ENCODE results near the gene LRRC32. TPM values are rescaled to one million over a fixed set of nuclear protein-coding genes. Genes with fewer than 3 reads are reported as not detected.

Gene LRRC32
- total RNA-seq, 2 experiments from 2014 or later: 1.8 to 2.4 TPM

DNA sequence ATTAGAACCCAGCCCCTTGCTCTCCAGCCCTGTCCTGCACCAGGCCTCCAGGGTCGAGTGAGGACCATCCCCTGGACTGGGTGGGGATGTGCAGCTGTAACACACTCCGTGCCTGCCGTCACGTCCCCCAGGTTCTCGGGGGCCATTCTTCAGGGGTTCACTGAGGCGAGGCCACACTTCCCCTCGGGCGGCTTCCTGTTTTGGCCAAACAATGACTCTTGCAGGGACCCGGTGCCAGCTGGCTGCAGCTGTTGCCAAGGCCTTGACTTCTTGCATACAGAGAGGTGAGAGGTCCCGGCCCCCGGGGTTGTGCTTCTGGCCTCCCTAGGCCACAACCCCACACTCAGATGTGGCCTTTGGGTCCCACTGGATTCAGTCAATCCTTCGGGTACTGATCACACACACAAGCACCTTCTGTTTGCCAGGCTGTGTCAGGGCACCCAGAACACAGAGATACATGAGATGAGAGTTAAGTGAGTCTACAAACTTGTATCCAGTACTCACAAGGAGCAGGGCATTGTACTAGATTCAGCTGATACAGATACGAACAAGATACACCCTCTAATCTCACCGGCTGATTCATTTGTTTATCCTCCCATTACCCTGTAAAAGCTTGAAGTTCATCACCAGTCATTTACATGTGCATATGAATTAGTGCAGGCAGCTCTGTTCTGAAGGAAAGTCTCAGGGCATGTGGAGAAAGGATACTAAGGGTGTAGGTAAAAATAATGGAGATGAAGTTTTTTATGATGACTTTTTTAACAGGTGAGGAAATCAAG is 32.9 kb downstream of the LRRC32 start:
- Mint-ChIP-seq H3K4me3 (no peak overlapping the region), H3K27me3 (peaks cover 46% of the 10 kb centered on the region), H3K9me3 (no peaks in the 10 kb centered on the region), H3K27ac (no peak overlapping the region), H3K4me1 (ENCODE audit: low read depth) (no peaks in the 10 kb centered on the region), H3K36me3 (ENCODE audit: low read depth) (no peaks in the 10 kb centered on the region)
- POLR2A ChIA-PET: no interaction called here
- DNase-seq: peak in 2 of 14 experiments; percentile 32 to 36
- Histone ChIP-seq H3K27me3 (ENCODE audit: control insufficient read depth in 1 of 2, insufficient read depth in 2 of 2, low read length in 2 of 2) (peaks cover 7% of the 10 kb centered on the region in 2 experiments), H3K27ac (ENCODE audit: low read depth in 1 of 2, low read length in 2 of 2) (no peak overlapping the region), H3K4me1 (ENCODE audit: insufficient read depth, low read length) (no peaks in the 10 kb centered on the region), H3K36me3 (ENCODE audit: insufficient read depth, low read length) (no peaks in the 10 kb centered on the region), H3K4me3 (ENCODE audit: low read length) (no peak overlapping the region), H3K9me3 (ENCODE audit: control insufficient read depth in 1 of 2, insufficient read depth in 1 of 2, low read length in 2 of 2) (peaks cover 0 to 5% of the 10 kb centered on the region in 2 experiments)
- TF ChIP-seq, protein P1, sequence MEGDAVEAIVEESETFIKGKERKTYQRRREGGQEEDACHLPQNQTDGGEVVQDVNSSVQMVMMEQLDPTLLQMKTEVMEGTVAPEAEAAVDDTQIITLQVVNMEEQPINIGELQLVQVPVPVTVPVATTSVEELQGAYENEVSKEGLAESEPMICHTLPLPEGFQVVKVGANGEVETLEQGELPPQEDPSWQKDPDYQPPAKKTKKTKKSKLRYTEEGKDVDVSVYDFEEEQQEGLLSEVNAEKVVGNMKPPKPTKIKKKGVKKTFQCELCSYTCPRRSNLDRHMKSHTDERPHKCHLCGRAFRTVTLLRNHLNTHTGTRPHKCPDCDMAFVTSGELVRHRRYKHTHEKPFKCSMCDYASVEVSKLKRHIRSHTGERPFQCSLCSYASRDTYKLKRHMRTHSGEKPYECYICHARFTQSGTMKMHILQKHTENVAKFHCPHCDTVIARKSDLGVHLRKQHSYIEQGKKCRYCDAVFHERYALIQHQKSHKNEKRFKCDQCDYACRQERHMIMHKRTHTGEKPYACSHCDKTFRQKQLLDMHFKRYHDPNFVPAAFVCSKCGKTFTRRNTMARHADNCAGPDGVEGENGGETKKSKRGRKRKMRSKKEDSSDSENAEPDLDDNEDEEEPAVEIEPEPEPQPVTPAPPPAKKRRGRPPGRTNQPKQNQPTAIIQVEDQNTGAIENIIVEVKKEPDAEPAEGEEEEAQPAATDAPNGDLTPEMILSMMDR (IDR thresholded peaks at IDR 0.05): no peak
- intact Hi-C loops (cut with DNase I, micrococcal nuclease): no loop called here
- ATAC-seq (ENCODE audit: poor library complexity): no peak
- CTCF ChIA-PET: no interaction called here

DNA sequence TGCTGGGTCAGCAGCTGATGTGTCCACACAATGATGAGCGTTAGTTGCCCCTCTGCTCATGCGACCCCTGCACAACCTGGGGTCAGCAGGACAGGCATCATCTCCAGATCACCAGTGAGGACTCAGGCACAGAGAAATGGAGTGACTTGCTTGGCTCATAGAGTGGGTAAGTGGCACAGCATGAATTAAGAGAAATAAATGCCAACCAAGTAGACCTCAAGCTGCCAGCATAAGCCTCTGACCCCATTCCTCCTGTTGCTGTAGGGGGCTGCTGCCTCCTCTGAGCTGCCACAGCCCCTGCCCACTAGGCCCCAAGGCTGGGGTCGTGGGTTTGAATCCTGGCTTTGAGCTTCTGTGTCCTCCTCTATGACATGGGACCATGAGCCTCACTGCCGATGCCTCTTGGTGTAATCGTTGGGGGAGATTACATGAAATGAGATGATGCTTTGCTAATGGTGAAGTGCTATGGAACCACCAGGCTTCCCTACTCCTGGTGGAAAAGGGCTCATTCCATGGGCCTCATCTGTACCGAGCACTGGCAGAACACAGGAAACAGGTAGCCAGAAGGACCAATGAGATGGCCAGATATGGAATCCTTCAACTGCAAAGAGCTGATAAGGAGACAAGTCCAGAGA is 33.6 kb downstream of the LRRC32 start:
- Histone ChIP-seq H3K27ac (ENCODE audit: low read depth in 1 of 2, low read length in 2 of 2) (no peak overlapping the region), H3K27me3 (ENCODE audit: control insufficient read depth in 1 of 2, insufficient read depth in 2 of 2, low read length in 2 of 2) (peaks cover 7% of the 10 kb centered on the region in 2 experiments), H3K4me1 (ENCODE audit: insufficient read depth, low read length) (no peaks in the 10 kb centered on the region), H3K9me3 (ENCODE audit: control insufficient read depth in 1 of 2, insufficient read depth in 1 of 2, low read length in 2 of 2) (peaks cover 0 to 5% of the 10 kb centered on the region in 2 experiments), H3K36me3 (ENCODE audit: insufficient read depth, low read length) (no peaks in the 10 kb centered on the region), H3K4me3 (ENCODE audit: low read length) (no peak overlapping the region)
- POLR2A ChIA-PET: no interaction called here
- CTCF ChIA-PET: no interaction called here
- no peak overlapping the region for H3K4me3 Mint-ChIP-seq
- TF ChIP-seq, protein P1 (IDR thresholded peaks at IDR 0.05): no peak
- DNase-seq (no peak), ATAC-seq (ENCODE audit: poor library complexity) (no peak)
- no peaks in the 10 kb centered on the region for H3K9me3 Mint-ChIP-seq
- no peaks in the 10 kb centered on the region for H3K4me1 Mint-ChIP-seq (ENCODE audit: low read depth)
- no peaks in the 10 kb centered on the region for H3K36me3 Mint-ChIP-seq (ENCODE audit: low read depth)
- H3K27me3 Mint-ChIP-seq: peaks cover 42% of the 10 kb centered on the region
- intact Hi-C loops (cut with DNase I, micrococcal nuclease): no loop called here
- no peak overlapping the region for H3K27ac Mint-ChIP-seq

DNA sequence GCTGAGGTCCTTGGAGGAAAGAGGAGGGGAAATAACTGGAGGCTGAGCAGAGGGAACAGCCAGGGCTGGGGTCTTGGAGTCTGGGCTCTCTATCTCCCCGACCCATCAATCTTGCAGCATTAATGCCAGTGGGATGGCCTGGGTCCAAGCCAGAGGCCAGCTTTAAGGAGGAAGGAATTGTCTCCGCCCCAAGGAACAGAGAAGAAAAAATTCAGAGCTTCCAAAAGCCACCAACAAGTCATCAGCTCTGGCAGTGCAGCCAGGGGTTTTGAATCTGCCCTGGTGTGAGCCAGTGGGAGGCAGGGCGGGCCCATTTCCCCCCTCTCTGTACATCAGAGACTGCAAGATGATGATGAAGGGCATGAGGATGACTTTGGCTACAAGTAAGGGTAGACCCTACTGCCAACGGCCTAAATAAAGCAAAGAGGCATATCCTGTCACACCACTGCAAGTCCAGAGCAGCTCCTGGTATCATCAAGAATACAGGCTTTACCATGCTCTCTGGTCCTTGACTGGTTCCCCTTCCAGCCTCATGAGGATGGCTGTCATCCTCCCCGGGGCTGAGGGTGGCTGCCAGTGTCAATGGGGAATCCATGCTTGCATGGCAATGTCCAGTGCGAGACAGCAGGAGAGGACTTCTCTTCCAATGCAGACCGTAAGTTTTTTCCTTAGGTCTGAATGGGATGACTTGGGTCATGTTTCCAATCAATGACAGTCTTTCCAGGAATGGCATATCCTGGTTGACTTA is 34.4 kb downstream of the LRRC32 start:
- CTCF ChIA-PET: no interaction called here
- ATAC-seq (ENCODE audit: poor library complexity) (no peak), DNase-seq (no peak)
- Mint-ChIP-seq H3K4me3 (no peak overlapping the region), H3K27ac (no peak overlapping the region), H3K4me1 (ENCODE audit: low read depth) (no peaks in the 10 kb centered on the region), H3K9me3 (no peaks in the 10 kb centered on the region), H3K36me3 (ENCODE audit: low read depth) (no peaks in the 10 kb centered on the region), H3K27me3 (peaks cover 35% of the 10 kb centered on the region)
- intact Hi-C loops (cut with DNase I, micrococcal nuclease): no loop called here
- TF ChIP-seq, protein P1 (IDR thresholded peaks at IDR 0.05): no peak
- Histone ChIP-seq H3K27ac (ENCODE audit: low read depth in 1 of 2, low read length in 2 of 2) (no peak overlapping the region), H3K4me3 (ENCODE audit: low read length) (no peak overlapping the region), H3K4me1 (ENCODE audit: insufficient read depth, low read length) (no peaks in the 10 kb centered on the region), H3K27me3 (ENCODE audit: control insufficient read depth in 1 of 2, insufficient read depth in 2 of 2, low read length in 2 of 2) (peaks cover 4 to 7% of the 10 kb centered on the region in 2 experiments), H3K36me3 (ENCODE audit: insufficient read depth, low read length) (no peaks in the 10 kb centered on the region), H3K9me3 (ENCODE audit: control insufficient read depth in 1 of 2, insufficient read depth in 1 of 2, low read length in 2 of 2) (peaks cover 0 to 5% of the 10 kb centered on the region in 2 experiments)
- POLR2A ChIA-PET: no interaction called here
